Hepatocyte (in vitro differentiated cells): ENCODE results near the gene SLC25A21.

Experiments used
- EZH2 ChIP-seq: fragments of 200-600 bp; sonication (generic); IDR thresholded peaks from 2 replicates; pipeline ENCODE4 v1.6.1; 2016; ENCODE audit warnings: antibody characterized with exemption, mild to moderate bottlenecking, borderline replicate concordance
- EZH2phosphoT487 ChIP-seq: fragments of 200-600 bp; sonication (generic); IDR thresholded peaks from one replicate; pipeline ENCODE4 v1.6.1; 2018; ENCODE audit warnings: antibody characterized with exemption, mild to moderate bottlenecking, low read depth, moderate library complexity; ENCODE audit not compliant: unreplicated experiment, severe bottlenecking
- TF ChIP-seq, protein P1 (sequence below): fragments of 200-600 bp; sonication (generic); IDR thresholded peaks from 2 replicates; pipeline ENCODE4 v1.5.1; 2016; ENCODE audit warnings: antibody characterized with exemption, mild to moderate bottlenecking; ENCODE audit not compliant: poor library complexity

DNA sequence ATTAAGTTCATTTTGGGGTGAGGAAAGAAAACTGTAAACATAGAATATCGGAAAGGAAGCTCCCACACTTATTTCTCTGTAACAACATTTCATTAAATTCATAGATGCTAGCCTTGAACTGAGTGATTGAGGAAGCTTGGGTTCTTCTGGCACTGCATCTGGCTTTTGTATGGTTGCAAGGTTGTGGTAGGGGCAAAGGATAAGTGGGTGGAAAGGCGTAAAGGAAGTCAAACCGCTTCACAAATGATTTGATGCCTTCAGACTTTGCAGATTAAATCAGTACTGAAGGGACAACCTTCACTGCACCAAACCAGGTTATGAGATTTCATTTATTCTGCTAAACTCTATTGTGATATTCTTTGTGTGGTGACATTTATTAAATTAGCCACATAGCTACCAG is 538.8 kb downstream of the SLC25A21 start:
- TF ChIP-seq, protein P1, sequence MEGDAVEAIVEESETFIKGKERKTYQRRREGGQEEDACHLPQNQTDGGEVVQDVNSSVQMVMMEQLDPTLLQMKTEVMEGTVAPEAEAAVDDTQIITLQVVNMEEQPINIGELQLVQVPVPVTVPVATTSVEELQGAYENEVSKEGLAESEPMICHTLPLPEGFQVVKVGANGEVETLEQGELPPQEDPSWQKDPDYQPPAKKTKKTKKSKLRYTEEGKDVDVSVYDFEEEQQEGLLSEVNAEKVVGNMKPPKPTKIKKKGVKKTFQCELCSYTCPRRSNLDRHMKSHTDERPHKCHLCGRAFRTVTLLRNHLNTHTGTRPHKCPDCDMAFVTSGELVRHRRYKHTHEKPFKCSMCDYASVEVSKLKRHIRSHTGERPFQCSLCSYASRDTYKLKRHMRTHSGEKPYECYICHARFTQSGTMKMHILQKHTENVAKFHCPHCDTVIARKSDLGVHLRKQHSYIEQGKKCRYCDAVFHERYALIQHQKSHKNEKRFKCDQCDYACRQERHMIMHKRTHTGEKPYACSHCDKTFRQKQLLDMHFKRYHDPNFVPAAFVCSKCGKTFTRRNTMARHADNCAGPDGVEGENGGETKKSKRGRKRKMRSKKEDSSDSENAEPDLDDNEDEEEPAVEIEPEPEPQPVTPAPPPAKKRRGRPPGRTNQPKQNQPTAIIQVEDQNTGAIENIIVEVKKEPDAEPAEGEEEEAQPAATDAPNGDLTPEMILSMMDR, result no peak
- no peak for TF ChIP-seq EZH2
- TF ChIP-seq EZH2phosphoT487, result no peak
